Nephron progenitor cell (in vitro differentiated cells): ENCODE measurements around the gene SGPP2.

Experiments
- DNase-seq: peaks from one replicate; pipeline ENCODE4 v3.0.0; 2021
- H3K27ac Mint-ChIP-seq: 2 replicates; pipeline ENCODE4 v1.8.0; 2021; ENCODE audit warnings: mild to moderate bottlenecking, moderate library complexity, mixed read lengths
- H3K27me3 Mint-ChIP-seq: 2 replicates; pipeline ENCODE4 v1.8.0; 2021; ENCODE audit warnings: mild to moderate bottlenecking, low read depth, mixed read lengths; ENCODE audit not compliant: poor library complexity
- H3K36me3 Mint-ChIP-seq: 2 replicates; pipeline ENCODE4 v1.8.0; 2021; ENCODE audit warnings: low read depth, mixed read lengths
- H3K4me1 Mint-ChIP-seq: 2 replicates; pipeline ENCODE4 v1.8.0; 2021; ENCODE audit warnings: mixed read lengths
- H3K4me3 Mint-ChIP-seq: 2 replicates; pipeline ENCODE4 v1.8.0; 2021; ENCODE audit warnings: mild to moderate bottlenecking, moderate library complexity, mixed read lengths
- H3K9me3 Mint-ChIP-seq: 2 replicates; pipeline ENCODE4 v1.8.0; 2021; ENCODE audit warnings: mild to moderate bottlenecking, moderate library complexity, mixed read lengths
- CTCF ChIP-seq: fragments of 200-600 bp; sonication (generic); IDR thresholded peaks from 2 replicates; pipeline ENCODE4 v1.5.0; 2021; ENCODE audit warnings: antibody characterized with exemption

SGPP2 gene

GRCh38 chr2:222569826-222570225 lies 145.5 kb downstream of the SGPP2 start:
- DNase-seq: no peak
- Mint-ChIP-seq H3K27ac (no peak overlapping the region), H3K36me3 (peaks cover 26% of the 10 kb centered on the region), H3K27me3 (no peaks in the 10 kb centered on the region), H3K4me3 (no peak overlapping the region), H3K9me3 (no peaks in the 10 kb centered on the region), H3K4me1 (peaks cover 48% of the 10 kb centered on the region)
- TF ChIP-seq CTCF: no peak

GRCh38 chr2:222572264-222572721 lies 147.9 kb downstream of the SGPP2 start:
- TF ChIP-seq CTCF: no peak
- DNase-seq: no peak
- H3K27me3 Mint-ChIP-seq: no peaks in the 10 kb centered on the region
- no peak overlapping the region for H3K4me3 Mint-ChIP-seq
- no peaks in the 10 kb centered on the region for H3K9me3 Mint-ChIP-seq
- peaks cover 61% of the 10 kb centered on the region for H3K4me1 Mint-ChIP-seq
- H3K36me3 Mint-ChIP-seq: peaks cover 18% of the 10 kb centered on the region
- H3K27ac Mint-ChIP-seq: peak overlapping the region; percentile 33

- peak overlapping the region; percentile 33 for H3K27ac Mint-ChIP-seq
- no peak overlapping the region for H3K4me3 Mint-ChIP-seq
- no peak for DNase-seq
- H3K36me3 Mint-ChIP-seq: peaks cover 18% of the 10 kb centered on the region
- no peaks in the 10 kb centered on the region for H3K27me3 Mint-ChIP-seq
- H3K4me1 Mint-ChIP-seq: peaks cover 65% of the 10 kb centered on the region
- no peak for TF ChIP-seq CTCF
- H3K9me3 Mint-ChIP-seq: no peaks in the 10 kb centered on the region
Measured at GRCh38 chr2:222572751-222573174, 148.4 kb downstream of the SGPP2 start.

DNA sequence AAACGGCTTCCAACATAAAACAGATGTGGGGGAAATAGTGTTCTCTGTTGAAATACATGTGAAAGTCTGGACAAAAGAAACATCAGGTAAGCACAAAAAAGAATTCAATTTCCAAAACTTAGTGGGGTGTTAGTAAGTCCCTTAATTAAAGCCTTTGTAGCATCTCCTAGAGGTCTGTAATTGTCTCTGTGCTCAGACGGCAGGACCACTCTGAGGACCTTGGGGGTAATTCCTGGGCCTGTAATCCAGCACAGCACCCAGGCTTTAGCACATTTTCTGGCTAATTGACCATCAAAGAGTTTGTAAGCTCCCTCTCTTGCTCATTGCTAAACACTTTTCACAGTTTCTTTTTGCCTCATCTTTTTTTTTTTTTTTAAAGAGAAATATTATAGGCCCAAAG lies 151.3 kb downstream of the SGPP2 start:
- Mint-ChIP-seq H3K9me3 (no peaks in the 10 kb centered on the region), H3K36me3 (peaks cover 18% of the 10 kb centered on the region), H3K27ac (no peak overlapping the region), H3K4me1 (peaks cover 65% of the 10 kb centered on the region), H3K27me3 (no peaks in the 10 kb centered on the region), H3K4me3 (no peak overlapping the region)
- DNase-seq: no peak
- TF ChIP-seq CTCF: no peak

DNA sequence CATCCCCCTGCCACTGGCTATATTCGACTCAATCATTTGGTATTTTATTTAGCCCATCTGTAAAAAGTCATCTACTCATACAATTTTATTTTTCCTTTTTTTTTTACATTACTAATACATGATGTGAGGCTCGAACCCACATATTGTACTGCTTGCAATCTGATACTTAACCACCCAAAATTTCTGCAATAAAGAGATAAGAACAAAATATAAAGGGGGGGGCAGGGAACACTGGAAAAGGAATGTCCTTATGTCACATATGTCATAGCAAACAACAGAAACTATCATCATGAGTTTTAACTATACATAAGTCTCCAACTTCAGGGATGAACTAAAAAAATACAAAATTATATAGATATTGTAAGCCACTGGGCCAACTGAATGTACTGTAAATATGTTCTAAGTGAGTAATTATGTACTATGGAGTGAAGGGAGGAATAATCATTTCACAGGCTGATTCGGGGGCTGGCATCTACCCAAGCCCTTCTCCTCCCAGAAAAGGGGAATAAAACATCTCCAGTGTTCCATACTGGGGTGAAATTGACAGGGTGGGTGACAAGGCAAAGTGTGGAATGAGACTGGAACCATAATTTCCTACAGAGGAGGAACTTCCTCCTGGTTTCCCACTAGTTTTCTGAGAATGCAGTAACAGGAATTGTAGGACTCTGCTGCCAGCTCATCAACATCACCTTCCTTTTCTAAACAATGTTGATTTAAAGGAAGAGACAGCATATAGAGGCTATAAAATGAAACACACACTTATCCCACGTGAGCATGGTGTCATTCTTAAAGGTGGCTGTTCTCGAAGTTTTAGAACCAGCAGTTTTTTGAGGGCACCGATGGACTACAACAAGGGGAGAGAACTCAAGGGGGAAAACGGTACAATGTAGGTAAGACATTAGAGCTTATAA lies 152.1 kb downstream of the SGPP2 start:
- no peaks in the 10 kb centered on the region for H3K9me3 Mint-ChIP-seq
- no peak for DNase-seq
- TF ChIP-seq CTCF: no peak
- peaks cover 65% of the 10 kb centered on the region for H3K4me1 Mint-ChIP-seq
- no peak overlapping the region for H3K27ac Mint-ChIP-seq
- H3K36me3 Mint-ChIP-seq: peaks cover 11% of the 10 kb centered on the region
- H3K4me3 Mint-ChIP-seq: peak overlapping the region; percentile 41
- H3K27me3 Mint-ChIP-seq: no peaks in the 10 kb centered on the region

- Mint-ChIP-seq H3K4me3 (no peak overlapping the region), H3K27me3 (no peaks in the 10 kb centered on the region), H3K36me3 (peaks cover 9% of the 10 kb centered on the region), H3K27ac (no peak overlapping the region), H3K9me3 (no peaks in the 10 kb centered on the region), H3K4me1 (peaks cover 65% of the 10 kb centered on the region)
- no peak for DNase-seq
- TF ChIP-seq CTCF: no peak
Measured at GRCh38 chr2:222577341-222577740, 153.0 kb downstream of the SGPP2 start.
